K562 (cell line): Measurements from ENCODE around the gene BEST3.

Experiments
- ELF1 ChIP-seq: fragments of 200-800 bp; sonication (Bioruptor generic); IDR thresholded peaks from 2 replicates; pipeline ENCODE4 v1.6.1; 2016; ENCODE audit warnings: missing genetic modification characterization, missing compliant biosample characterization
- ETV5 ChIP-seq: sonication (generic); formaldehyde crosslinking; IDR thresholded peaks from 2 replicates; pipeline ENCODE4 v1.4.0; 2020; ENCODE audit warnings: low read depth, mild to moderate bottlenecking, missing genetic modification reagents
- ETV6 ChIP-seq, 3 experiments: fragments of 150-350 bp in 1 of 3; sonication (generic) in 1 of 3; formaldehyde crosslinking in 1 of 3; IDR thresholded peaks; 2 replicates each; pipeline versions ENCODE4 v1.6.1 to v1.8.0; 2014 to 2022; ENCODE audit warnings: borderline replicate concordance in 2 of 3, low read depth in 2 of 3, antibody characterized with exemption in 1 of 3, low read length in 1 of 3, mild to moderate bottlenecking in 1 of 3, missing genetic modification reagents in 1 of 3
- GTF2F1 ChIP-seq: IDR thresholded peaks from 2 replicates; pipeline ENCODE4 v1.6.1; 2011; ENCODE audit warnings: low read depth, low read length, improper control_type of control experiment
- GTF3C2 ChIP-seq: IDR thresholded peaks from 3 replicates; pipeline ENCODE4 v1.6.1; 2011; ENCODE audit warnings: borderline replicate concordance, mild to moderate bottlenecking, moderate library complexity; ENCODE audit not compliant: insufficient read length; ENCODE audit errors: extremely low read depth
- HDAC6 ChIP-seq: IDR thresholded peaks from 2 replicates; pipeline ENCODE4 v1.6.1; 2012; ENCODE audit warnings: low read depth, mild to moderate bottlenecking, control low read depth, inconsistent platforms, low read length, moderate library complexity
- MCM2 ChIP-seq: fragments of 450-650 bp; IDR thresholded peaks from 2 replicates; pipeline ENCODE4 v1.6.1; 2017; ENCODE audit warnings: low read depth, mild to moderate bottlenecking
- TF ChIP-seq, protein P1 (sequence below): fragments of 250-450 bp; sonication (Bioruptor Pico); IDR thresholded peaks from 2 replicates; pipeline ENCODE4 v1.5.0; 2022; ENCODE audit warnings: mild to moderate bottlenecking
- TF ChIP-seq, protein P2 (sequence below): fragments of 450-650 bp; IDR thresholded peaks from 2 replicates; pipeline ENCODE4 v1.6.1; 2016; ENCODE audit warnings: missing biosample characterization, missing genetic modification characterization
- TF ChIP-seq, protein P3 (sequence below), 3 experiments: IDR thresholded peaks in 2 of 3; conservative IDR thresholded peaks in 1 of 3; 2 replicates each; pipeline ENCODE4 v1.5.1; 2011 to 2012; ENCODE audit warnings: low read length in 3 of 3, mild to moderate bottlenecking in 3 of 3, control low read depth in 2 of 3, improper control_type of control experiment in 1 of 3, inconsistent platforms in 1 of 3, low read depth in 1 of 3, mixed read lengths in 1 of 3, moderate library complexity in 1 of 3; ENCODE audit not compliant: insufficient read depth in 2 of 3
- TF ChIP-seq, protein P4 (sequence below): sonication (generic); formaldehyde crosslinking; IDR thresholded peaks from 2 replicates; pipeline ENCODE4 v1.8.0; 2023; ENCODE audit warnings: missing genetic modification reagents, mild to moderate bottlenecking, borderline replicate concordance

DNA sequence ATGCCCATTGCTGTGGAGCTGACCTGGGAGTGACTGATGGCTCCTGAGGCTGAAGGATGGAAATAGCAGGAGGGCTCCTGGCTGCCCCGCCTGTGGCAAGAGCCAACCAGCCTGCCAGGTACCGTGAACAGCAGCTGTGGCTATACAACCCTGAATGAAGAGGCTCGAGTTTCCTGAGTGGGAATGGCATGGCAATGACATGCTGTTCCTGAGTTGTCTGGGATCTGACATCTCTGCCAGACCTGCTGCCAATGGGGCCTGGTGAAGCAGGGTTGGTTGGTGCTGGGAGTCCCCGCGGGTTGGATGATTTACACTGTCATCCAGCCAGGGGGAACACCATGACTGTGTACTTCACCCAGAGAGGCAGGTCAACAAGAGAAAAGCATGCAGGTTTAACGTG, 56.6 kb downstream of the BEST3 start:
- TF ChIP-seq ELF1 (tag): no peak
- TF ChIP-seq ETV5: no peak
- TF ChIP-seq, protein P1, sequence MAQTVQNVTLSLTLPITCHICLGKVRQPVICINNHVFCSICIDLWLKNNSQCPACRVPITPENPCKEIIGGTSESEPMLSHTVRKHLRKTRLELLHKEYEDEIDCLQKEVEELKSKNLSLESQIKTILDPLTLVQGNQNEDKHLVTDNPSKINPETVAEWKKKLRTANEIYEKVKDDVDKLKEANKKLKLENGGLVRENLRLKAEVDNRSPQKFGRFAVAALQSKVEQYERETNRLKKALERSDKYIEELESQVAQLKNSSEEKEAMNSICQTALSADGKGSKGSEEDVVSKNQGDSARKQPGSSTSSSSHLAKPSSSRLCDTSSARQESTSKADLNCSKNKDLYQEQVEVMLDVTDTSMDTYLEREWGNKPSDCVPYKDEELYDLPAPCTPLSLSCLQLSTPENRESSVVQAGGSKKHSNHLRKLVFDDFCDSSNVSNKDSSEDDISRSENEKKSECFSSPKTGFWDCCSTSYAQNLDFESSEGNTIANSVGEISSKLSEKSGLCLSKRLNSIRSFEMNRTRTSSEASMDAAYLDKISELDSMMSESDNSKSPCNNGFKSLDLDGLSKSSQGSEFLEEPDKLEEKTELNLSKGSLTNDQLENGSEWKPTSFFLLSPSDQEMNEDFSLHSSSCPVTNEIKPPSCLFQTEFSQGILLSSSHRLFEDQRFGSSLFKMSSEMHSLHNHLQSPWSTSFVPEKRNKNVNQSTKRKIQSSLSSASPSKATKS (CRISPR knock-in tag): no peak
- no peak for TF ChIP-seq MCM2
- TF ChIP-seq, protein P2, sequence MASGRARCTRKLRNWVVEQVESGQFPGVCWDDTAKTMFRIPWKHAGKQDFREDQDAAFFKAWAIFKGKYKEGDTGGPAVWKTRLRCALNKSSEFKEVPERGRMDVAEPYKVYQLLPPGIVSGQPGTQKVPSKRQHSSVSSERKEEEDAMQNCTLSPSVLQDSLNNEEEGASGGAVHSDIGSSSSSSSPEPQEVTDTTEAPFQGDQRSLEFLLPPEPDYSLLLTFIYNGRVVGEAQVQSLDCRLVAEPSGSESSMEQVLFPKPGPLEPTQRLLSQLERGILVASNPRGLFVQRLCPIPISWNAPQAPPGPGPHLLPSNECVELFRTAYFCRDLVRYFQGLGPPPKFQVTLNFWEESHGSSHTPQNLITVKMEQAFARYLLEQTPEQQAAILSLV (tag): no peak
- no peak for TF ChIP-seq GTF3C2
- TF ChIP-seq, protein P3, sequence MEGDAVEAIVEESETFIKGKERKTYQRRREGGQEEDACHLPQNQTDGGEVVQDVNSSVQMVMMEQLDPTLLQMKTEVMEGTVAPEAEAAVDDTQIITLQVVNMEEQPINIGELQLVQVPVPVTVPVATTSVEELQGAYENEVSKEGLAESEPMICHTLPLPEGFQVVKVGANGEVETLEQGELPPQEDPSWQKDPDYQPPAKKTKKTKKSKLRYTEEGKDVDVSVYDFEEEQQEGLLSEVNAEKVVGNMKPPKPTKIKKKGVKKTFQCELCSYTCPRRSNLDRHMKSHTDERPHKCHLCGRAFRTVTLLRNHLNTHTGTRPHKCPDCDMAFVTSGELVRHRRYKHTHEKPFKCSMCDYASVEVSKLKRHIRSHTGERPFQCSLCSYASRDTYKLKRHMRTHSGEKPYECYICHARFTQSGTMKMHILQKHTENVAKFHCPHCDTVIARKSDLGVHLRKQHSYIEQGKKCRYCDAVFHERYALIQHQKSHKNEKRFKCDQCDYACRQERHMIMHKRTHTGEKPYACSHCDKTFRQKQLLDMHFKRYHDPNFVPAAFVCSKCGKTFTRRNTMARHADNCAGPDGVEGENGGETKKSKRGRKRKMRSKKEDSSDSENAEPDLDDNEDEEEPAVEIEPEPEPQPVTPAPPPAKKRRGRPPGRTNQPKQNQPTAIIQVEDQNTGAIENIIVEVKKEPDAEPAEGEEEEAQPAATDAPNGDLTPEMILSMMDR (IDR thresholded peaks at IDR 0.05 in 2 of 3, conservative IDR thresholded peaks at IDR 0.05 in 1 of 3; ENCODE audit: insufficient read depth in 2 of 3, low read depth in 1 of 3, low read length in 3 of 3): no peak
- no peak for TF ChIP-seq HDAC6
- no peak for TF ChIP-seq GTF2F1
- TF ChIP-seq ETV6 (IDR thresholded peaks at IDR 0.05; ENCODE audit: borderline replicate concordance in 1 of 2, low read depth in 2 of 2, low read length in 1 of 2): no peak
- no peak for TF ChIP-seq ETV6 (CRISPR knock-in tag; IDR thresholded peaks at IDR 0.05; ENCODE audit: borderline replicate concordance)
- TF ChIP-seq, protein P4, sequence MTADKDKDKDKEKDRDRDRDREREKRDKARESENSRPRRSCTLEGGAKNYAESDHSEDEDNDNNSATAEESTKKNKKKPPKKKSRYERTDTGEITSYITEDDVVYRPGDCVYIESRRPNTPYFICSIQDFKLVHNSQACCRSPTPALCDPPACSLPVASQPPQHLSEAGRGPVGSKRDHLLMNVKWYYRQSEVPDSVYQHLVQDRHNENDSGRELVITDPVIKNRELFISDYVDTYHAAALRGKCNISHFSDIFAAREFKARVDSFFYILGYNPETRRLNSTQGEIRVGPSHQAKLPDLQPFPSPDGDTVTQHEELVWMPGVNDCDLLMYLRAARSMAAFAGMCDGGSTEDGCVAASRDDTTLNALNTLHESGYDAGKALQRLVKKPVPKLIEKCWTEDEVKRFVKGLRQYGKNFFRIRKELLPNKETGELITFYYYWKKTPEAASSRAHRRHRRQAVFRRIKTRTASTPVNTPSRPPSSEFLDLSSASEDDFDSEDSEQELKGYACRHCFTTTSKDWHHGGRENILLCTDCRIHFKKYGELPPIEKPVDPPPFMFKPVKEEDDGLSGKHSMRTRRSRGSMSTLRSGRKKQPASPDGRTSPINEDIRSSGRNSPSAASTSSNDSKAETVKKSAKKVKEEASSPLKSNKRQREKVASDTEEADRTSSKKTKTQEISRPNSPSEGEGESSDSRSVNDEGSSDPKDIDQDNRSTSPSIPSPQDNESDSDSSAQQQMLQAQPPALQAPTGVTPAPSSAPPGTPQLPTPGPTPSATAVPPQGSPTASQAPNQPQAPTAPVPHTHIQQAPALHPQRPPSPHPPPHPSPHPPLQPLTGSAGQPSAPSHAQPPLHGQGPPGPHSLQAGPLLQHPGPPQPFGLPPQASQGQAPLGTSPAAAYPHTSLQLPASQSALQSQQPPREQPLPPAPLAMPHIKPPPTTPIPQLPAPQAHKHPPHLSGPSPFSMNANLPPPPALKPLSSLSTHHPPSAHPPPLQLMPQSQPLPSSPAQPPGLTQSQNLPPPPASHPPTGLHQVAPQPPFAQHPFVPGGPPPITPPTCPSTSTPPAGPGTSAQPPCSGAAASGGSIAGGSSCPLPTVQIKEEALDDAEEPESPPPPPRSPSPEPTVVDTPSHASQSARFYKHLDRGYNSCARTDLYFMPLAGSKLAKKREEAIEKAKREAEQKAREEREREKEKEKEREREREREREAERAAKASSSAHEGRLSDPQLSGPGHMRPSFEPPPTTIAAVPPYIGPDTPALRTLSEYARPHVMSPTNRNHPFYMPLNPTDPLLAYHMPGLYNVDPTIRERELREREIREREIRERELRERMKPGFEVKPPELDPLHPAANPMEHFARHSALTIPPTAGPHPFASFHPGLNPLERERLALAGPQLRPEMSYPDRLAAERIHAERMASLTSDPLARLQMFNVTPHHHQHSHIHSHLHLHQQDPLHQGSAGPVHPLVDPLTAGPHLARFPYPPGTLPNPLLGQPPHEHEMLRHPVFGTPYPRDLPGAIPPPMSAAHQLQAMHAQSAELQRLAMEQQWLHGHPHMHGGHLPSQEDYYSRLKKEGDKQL (CRISPR knock-in tag): no peak
